H1 (cell line): ENCODE results near the gene TUT1. TPM values are rescaled to one million over a fixed set of nuclear protein-coding genes. Genes with fewer than 3 reads are reported as not detected.
"Not testable (repeated sequence)": the region's sequence is repeated elsewhere in the genome, so short reads cannot be mapped to it uniquely, and the experiment has no call there.

Experiments
- CTCF ChIA-PET: fragments of 300-600 bp; sonication (Branson Sonifier 250); formaldehyde crosslinking; loops from one replicate; lab custom pipeline; 2021; ENCODE audit not compliant: partially characterized antibody; lab: Charles Lee
- POLR2A ChIA-PET: fragments of 300-600 bp; sonication (Branson Sonifier 250); formaldehyde crosslinking; loops from one replicate; lab custom pipeline; 2021; ENCODE audit warnings: inconsistent platforms; ENCODE audit not compliant: partially characterized antibody; lab: Charles Lee
- DNase-seq, 2 experiments: peaks; one replicate each; pipeline versions ENCODE4 v3.0.0 to v3.0.0-alpha.2; 2010 to 2022; ENCODE audit warnings: low spot score in 2 of 2, low read depth in 1 of 2, mixed read lengths in 1 of 2
- FAIRE-seq: peaks from 2 replicates; lab custom pipeline; 2011; peaks lifted over from hg19 to GRCh38; lab: Jason Lieb, UNC
- H2AFZ ChIP-seq: 2 replicates; pipeline ENCODE4 v1.8.1; 2012; ENCODE audit warnings: low read length, inconsistent platforms
- H2AK5ac ChIP-seq: 2 replicates; pipeline ENCODE4 v1.6.1; 2013; ENCODE audit warnings: low read depth, low read length
- H2BK120ac ChIP-seq: replicated peaks from 2 replicates; pipeline ENCODE3; 2013; ENCODE audit warnings: low read depth, low read length, inconsistent platforms
- H2BK12ac ChIP-seq: 2 replicates; pipeline ENCODE4 v1.6.1; 2013; ENCODE audit warnings: low read depth, low read length
- H2BK15ac ChIP-seq: 2 replicates; pipeline ENCODE4 v1.6.1; 2013; ENCODE audit warnings: low read length
- H2BK20ac ChIP-seq: 2 replicates; pipeline ENCODE4 v1.6.1; 2013; ENCODE audit warnings: low read length
- H2BK5ac ChIP-seq: 2 replicates; pipeline ENCODE4 v1.6.1; 2013; ENCODE audit warnings: low read depth, low read length
- H3K14ac ChIP-seq: 2 replicates; pipeline ENCODE4 v1.6.1; 2013; ENCODE audit warnings: inconsistent platforms; ENCODE audit not compliant: insufficient read length
- H3K18ac ChIP-seq: 2 replicates; pipeline ENCODE4 v1.6.1; 2013; ENCODE audit warnings: low read length; ENCODE audit errors: extremely low read depth
- H3K23ac ChIP-seq: 2 replicates; pipeline ENCODE4 v1.6.1; 2013; ENCODE audit warnings: inconsistent platforms; ENCODE audit not compliant: insufficient read length
- H3K23me2 ChIP-seq: 2 replicates; pipeline ENCODE4 v1.6.1; 2013; ENCODE audit warnings: low read depth, low read length
- H3K27ac ChIP-seq: 2 replicates; pipeline ENCODE4 v1.6.1; 2011; ENCODE audit warnings: low read depth, low read length, inconsistent platforms
- H3K27me3 ChIP-seq, 4 experiments: replicated peaks in 1 of 4; 1 replicate in 1 of 4; 2 replicates in 3 of 4; pipeline versions ENCODE4 v1.6.1 to v1.8.1; 2011 to 2013; ENCODE audit warnings: low read length in 3 of 4, mild to moderate bottlenecking in 3 of 4, inconsistent platforms in 2 of 4, mixed read lengths in 2 of 4, moderate library complexity in 1 of 4; ENCODE audit not compliant: control insufficient read depth in 3 of 4, insufficient read depth in 3 of 4; ENCODE audit errors: extremely low read depth in 1 of 4
- H3K36me3 ChIP-seq, 4 experiments: 2 replicates each; pipeline versions ENCODE4 v1.6.1 to v1.8.1; 2011 to 2013; ENCODE audit warnings: mild to moderate bottlenecking in 4 of 4, low read length in 3 of 4, moderate library complexity in 2 of 4, control low read depth in 1 of 4, inconsistent platforms in 1 of 4; ENCODE audit not compliant: insufficient read depth in 4 of 4, control insufficient read depth in 2 of 4
- H3K4ac ChIP-seq: replicated peaks from 2 replicates; pipeline ENCODE3; 2013; ENCODE audit warnings: low read length, low read depth, mixed read lengths, inconsistent platforms; ENCODE audit not compliant: insufficient read length
- H3K4me1 ChIP-seq, 4 experiments: replicated peaks in 1 of 4; 1 replicate in 1 of 4; 2 replicates in 3 of 4; pipeline versions ENCODE4 v1.6.1 to v1.8.1; 2011 to 2013; ENCODE audit warnings: low read length in 3 of 4, inconsistent platforms in 2 of 4, mixed read lengths in 1 of 4; ENCODE audit not compliant: insufficient read depth in 4 of 4, control insufficient read depth in 3 of 4
- H3K4me2 ChIP-seq, 2 experiments: 2 replicates each; pipeline versions ENCODE4 v1.6.1 to v1.8.1; 2011 to 2013; ENCODE audit warnings: low read depth in 2 of 2, low read length in 2 of 2, control low read depth in 1 of 2, inconsistent platforms in 1 of 2, mild to moderate bottlenecking in 1 of 2; ENCODE audit not compliant: insufficient read depth in 1 of 2
- H3K4me3 ChIP-seq, 4 experiments: fragments of 200-600, 300-600 bp in 1 of 4; sonication (generic), shearing (Covaris generic), sonication (Bioruptor Twin) in 1 of 4; 2 replicates each; pipeline versions ENCODE4 v1.5.1 to v1.8.1; 2011 to 2016; ENCODE audit warnings: low read length in 4 of 4, low read depth in 3 of 4, control low read depth in 2 of 4, inconsistent platforms in 2 of 4, mild to moderate bottlenecking in 2 of 4, mixed read lengths in 1 of 4, moderate library complexity in 1 of 4; ENCODE audit not compliant: insufficient read depth in 2 of 4; ENCODE audit errors: extremely low read depth in 1 of 4
- H3K56ac ChIP-seq: replicated peaks from 2 replicates; pipeline ENCODE3; 2013; ENCODE audit warnings: low read depth, mild to moderate bottlenecking, mixed read lengths, low read length, inconsistent platforms; ENCODE audit not compliant: insufficient read length
- H3K79me1 ChIP-seq: 2 replicates; pipeline ENCODE4 v1.6.1; 2013; ENCODE audit warnings: low read depth, low read length, control low read depth
- H3K79me2 ChIP-seq, 2 experiments: 2 replicates each; pipeline versions ENCODE4 v1.6.1 to v1.8.1; 2012 to 2013; ENCODE audit warnings: low read length in 2 of 2, mild to moderate bottlenecking in 2 of 2, inconsistent platforms in 1 of 2; ENCODE audit not compliant: insufficient read depth in 2 of 2, control insufficient read depth in 1 of 2
- H3K9ac ChIP-seq, 4 experiments: replicated peaks in 1 of 4; 1 replicate in 1 of 4; 2 replicates in 3 of 4; pipeline versions ENCODE4 v1.6.1 to v1.8.1; 2011 to 2013; ENCODE audit warnings: low read depth in 3 of 4, low read length in 3 of 4, control low read depth in 2 of 4, mild to moderate bottlenecking in 2 of 4, moderate library complexity in 2 of 4, inconsistent platforms in 1 of 4; ENCODE audit errors: extremely low read depth in 1 of 4
- H3K9me3 ChIP-seq, 2 experiments: 2 replicates each; pipeline versions ENCODE4 v1.6.1 to v1.8.1; 2012 to 2013; ENCODE audit warnings: mild to moderate bottlenecking in 2 of 2, moderate library complexity in 2 of 2, control low read depth in 1 of 2, inconsistent platforms in 1 of 2, low read depth in 1 of 2, low read length in 1 of 2, mixed read lengths in 1 of 2; ENCODE audit not compliant: insufficient read depth in 2 of 2
- H4K20me1 ChIP-seq, 2 experiments: replicated peaks in 1 of 2; 2 replicates each; pipeline versions ENCODE3 to v1.8.1; 2011 to 2013; ENCODE audit warnings: inconsistent platforms in 2 of 2, low read length in 2 of 2, mild to moderate bottlenecking in 1 of 2; ENCODE audit not compliant: insufficient read depth in 2 of 2, control insufficient read depth in 1 of 2
- H4K5ac ChIP-seq: 2 replicates; pipeline ENCODE4 v1.6.1; 2013; ENCODE audit warnings: low read length, low read depth, mixed read lengths, inconsistent platforms; ENCODE audit not compliant: insufficient read length
- H4K8ac ChIP-seq: 2 replicates; pipeline ENCODE4 v1.8.0; 2013; ENCODE audit warnings: mild to moderate bottlenecking, moderate library complexity, low read length, inconsistent platforms; ENCODE audit not compliant: insufficient read depth; ENCODE audit errors: extremely low read depth
- H4K91ac ChIP-seq: replicated peaks from 2 replicates; pipeline ENCODE3; 2013; ENCODE audit warnings: low read length, mixed read lengths, inconsistent platforms; ENCODE audit not compliant: insufficient read length
- POLR2A ChIP-seq, 2 experiments: IDR thresholded peaks; 1 replicate in 1 of 2; 2 replicates in 1 of 2; pipeline ENCODE4 v1.6.1; 2011; ENCODE audit warnings: low read depth in 2 of 2, low read length in 2 of 2, mild to moderate bottlenecking in 2 of 2; ENCODE audit errors: control extremely low read depth in 1 of 2
- WGBS, 2 experiments: shearing (Covaris generic) in 1 of 2; methylation state at CpG; one replicate each; pipeline versions ENCODE4 v1.1.6 to v1.1.7; 2013 to 2015; ENCODE audit warnings: low lambda C conversion rate in 2 of 2, mixed read lengths in 2 of 2, inconsistent platforms in 1 of 2, low coverage in 1 of 2, missing lambda C conversion rate in 1 of 2; ENCODE audit not compliant: insufficient replicate concordance in 2 of 2, insufficient coverage in 1 of 2, insufficient read length in 1 of 2; ENCODE audit errors: extremely low coverage in 1 of 2, missing lambda C conversion rate in 1 of 2; 5-methylcytosine and 5-hydroxymethylcytosine counted together
- polyA plus RNA-seq, 7 experiments: library from polyadenylated mRNA; depleted of rRNA in 3 of 7; stranded (reverse) in 5 of 7; unstranded in 2 of 7; fragments of >200 nt in 5 of 7; fragments of 200-250 nt in 2 of 7; gene quantifications; 1 replicate in 5 of 7; 2 replicates in 1 of 7; 4 replicates in 1 of 7; pipeline versions ENCODE4 v1.2.1 to v1.2.3, GENCODE V29; 2011 to 2013; ENCODE audit warnings: missing spikeins in 2 of 7, mixed read lengths in 2 of 7
- total RNA-seq: library from RNA; stranded (reverse); fragmentation: NEBNext Ultra II Directional; extraction: Animal tissue kit (Norgen Biotek cat#: 25700); gene quantifications from 2 replicates; pipeline ENCODE4 v1.2.1, GENCODE V29; 2021

Gene TUT1
- total and polyA plus RNA-seq, 2 of the 8 experiments (the other 6 are each of a cell fraction or from before 2014, with no cell fraction given) = 17.8 to 24.6 TPM

- Histone ChIP-seq H4K20me1 (peaks cover 14 to 33% of the 10 kb centered on the region in 2 experiments), H3K36me3 (peaks cover 20 to 51% (median 34%) of the 10 kb centered on the region in 4 experiments), H3K79me2 (peaks cover 0 to 20% of the 10 kb centered on the region in 2 experiments; a peak in 2 of 4 replicates), H3K4me3 (peak overlapping the region in 1 of 4 experiments; percentile 27; a peak in 1 of 8 replicates), H3K9ac (peak overlapping the region in 1 of 4 experiments; percentile 7; a peak in 2 of 7 replicates), H2AK5ac (peak overlapping the region; percentile 4; the same call in 1 of the 2 replicates), H3K4me1 (peaks cover 20 to 37% (median 24%) of the 10 kb centered on the region in 4 experiments), H3K27ac (peak overlapping the region; percentile 55; the same call in 1 of the 2 replicates)
- H3K4ac ChIP-seq, H3K23ac ChIP-seq, DNase-seq, H2BK120ac ChIP-seq, FAIRE-seq, H2BK12ac ChIP-seq, H3K14ac ChIP-seq, H2BK15ac ChIP-seq, H3K79me1 ChIP-seq, H2BK20ac ChIP-seq, H4K5ac ChIP-seq, H2AFZ ChIP-seq, H3K4me2 ChIP-seq, H3K27me3 ChIP-seq, H4K91ac ChIP-seq, H4K8ac ChIP-seq, H3K23me2 ChIP-seq, H3K18ac ChIP-seq, H3K9me3 ChIP-seq, H3K56ac ChIP-seq, H2BK5ac ChIP-seq: not testable (repeated sequence)
- TF ChIP-seq POLR2A (IDR thresholded peaks at IDR 0.05; ENCODE audit: control extremely low read depth in 1 of 2, low read depth in 2 of 2, low read length in 2 of 2) = 0 out of 3 replicates have a peak, but pooled peaks of 1 of the 2 experiments have one; percentile 8
- 91% methylated on average over 5 of the region's 5 CpGs; no CpG with 5 or more reads in 1 of the 2 experiments for WGBS, 2 experiments
- CTCF ChIA-PET = interaction anchor here (0.6 to 10.9 kb wide), 25 partner anchors 9 to 343 kb away, joined by 3 to 161 read pairs (median 5); partner anchors contain the start of genes AHNAK and EEF1G
- POLR2A ChIA-PET = interaction anchor here (1.0 to 20.7 kb wide), 16 partner anchors 2 to 135 kb away, joined by 3 to 336 read pairs (median 6); partner anchors contain the start of genes AHNAK, C11orf98, CSKMT and EEF1G
Observed at GRCh38 chr11:62559626-62560025, 31.7 kb downstream of the TUT1 start.
